Neural cell (in vitro differentiated cells): ENCODE results near the gene CTRB1. TPM values are rescaled to one million over a fixed set of nuclear protein-coding genes. Genes with fewer than 3 reads are reported as not detected.
"Not testable (repeated sequence)": the region's sequence is repeated elsewhere in the genome, so short reads cannot be mapped to it uniquely, and the experiment has no call there.

Experiments used
- H2AFZ ChIP-seq: fragments of 200-600, 300-800 bp; sonication (generic), shearing (Covaris generic); 2 replicates; pipeline ENCODE4 v1.6.0; 2014; ENCODE audit warnings: low read depth, mild to moderate bottlenecking, antibody characterized with exemption, low read length, moderate library complexity
- H3F3A ChIP-seq: fragments of 200-600 bp; shearing (Covaris generic); 2 replicates; pipeline ENCODE4 v1.6.1; 2016; ENCODE audit warnings: mild to moderate bottlenecking, moderate library complexity, mixed read lengths, antibody characterized with exemption, low read length; ENCODE audit not compliant: insufficient read depth, poor library complexity, severe bottlenecking
- H3K27ac ChIP-seq: fragments of 200-600, 300-800 bp; sonication (generic), shearing (Covaris generic); 2 replicates; pipeline ENCODE4 v1.5.1; 2014; ENCODE audit warnings: mild to moderate bottlenecking, low read length, moderate library complexity
- H3K27me3 ChIP-seq: fragments of 300-800, 200-600 bp; sonication (generic), shearing (Covaris generic); 2 replicates; pipeline ENCODE4 v1.6.0; 2014; ENCODE audit warnings: mild to moderate bottlenecking, low read depth, low read length, moderate library complexity; ENCODE audit not compliant: insufficient read depth
- H3K36me3 ChIP-seq: fragments of 300-800, 200-600 bp; sonication (generic), shearing (Covaris generic); 2 replicates; pipeline ENCODE4 v1.5.1; 2014; ENCODE audit warnings: mild to moderate bottlenecking, antibody characterized with exemption, low read length, moderate library complexity; ENCODE audit not compliant: insufficient read depth
- H3K4me2 ChIP-seq: fragments of 300-800, 200-600 bp; sonication (generic), shearing (Covaris generic); 2 replicates; pipeline ENCODE4 v1.6.0; 2014; ENCODE audit warnings: mild to moderate bottlenecking, low read length
- H3K4me3 ChIP-seq: fragments of 300-800, 200-600 bp; sonication (generic), shearing (Covaris generic); 2 replicates; pipeline ENCODE4 v1.5.1; 2014; ENCODE audit warnings: mild to moderate bottlenecking, low read length, moderate library complexity
- H3K79me2 ChIP-seq: fragments of 200-600 bp; shearing (Covaris generic); replicated peaks from 2 replicates; pipeline ENCODE4 v1.6.0; 2014; ENCODE audit warnings: mild to moderate bottlenecking, low read length, moderate library complexity; ENCODE audit not compliant: insufficient read depth
- H3K9ac ChIP-seq: fragments of 300-800, 200-600 bp; sonication (generic), shearing (Covaris generic); 2 replicates; pipeline ENCODE4 v1.6.1; 2016; ENCODE audit warnings: mild to moderate bottlenecking, low read length, mixed read lengths
- H3K9me2 ChIP-seq: fragments of 200-600 bp; shearing (Covaris generic); 2 replicates; pipeline ENCODE4 v1.6.1; 2016; ENCODE audit warnings: mild to moderate bottlenecking, low read length, mixed read lengths; ENCODE audit not compliant: insufficient read depth
- H3K9me3 ChIP-seq: fragments of 200-600, 300-800 bp; sonication (generic), shearing (Covaris generic); 2 replicates; pipeline ENCODE4 v1.6.1; 2016; ENCODE audit warnings: mild to moderate bottlenecking, mixed run types, low read length, moderate library complexity, mixed read lengths
- H4K20me1 ChIP-seq: fragments of 200-600 bp; shearing (Covaris generic); 2 replicates; pipeline ENCODE4 v1.6.1; 2016; ENCODE audit warnings: mild to moderate bottlenecking, mixed run types; ENCODE audit not compliant: insufficient read depth
- CTCF ChIP-seq: fragments of 450-650 bp; IDR thresholded peaks from 2 replicates; pipeline ENCODE4 v1.5.1; 2014; ENCODE audit warnings: antibody characterized with exemption, mild to moderate bottlenecking, moderate library complexity; ENCODE audit not compliant: poor library complexity, severe bottlenecking
- EP300 ChIP-seq: fragments of 450-650 bp; conservative IDR thresholded peaks from 2 replicates; pipeline ENCODE4 v1.6.1; 2014; ENCODE audit warnings: antibody characterized with exemption, mild to moderate bottlenecking, moderate library complexity; ENCODE audit not compliant: poor library complexity, severe bottlenecking
- EZH2 ChIP-seq: fragments of 200-600, 300-800 bp; shearing (Covaris generic), sonication (generic); IDR thresholded peaks from 2 replicates; pipeline ENCODE4 v1.6.1; 2014; ENCODE audit warnings: antibody characterized with exemption, low read length, borderline replicate concordance, mild to moderate bottlenecking; ENCODE audit not compliant: insufficient read depth, poor library complexity, severe bottlenecking
- MXI1 ChIP-seq: fragments of 450-650 bp; conservative IDR thresholded peaks from 2 replicates; pipeline ENCODE4 v1.6.1; 2014; ENCODE audit warnings: antibody characterized with exemption, mild to moderate bottlenecking; ENCODE audit not compliant: poor library complexity, severe bottlenecking
- POLR2AphosphoS5 ChIP-seq: IDR thresholded peaks from 2 replicates; pipeline ENCODE4 v1.6.1; 2012
- RAD21 ChIP-seq: fragments of 450-650 bp; conservative IDR thresholded peaks from 2 replicates; pipeline ENCODE4 v1.6.1; 2014; ENCODE audit warnings: antibody characterized with exemption, mild to moderate bottlenecking, moderate library complexity
- REST ChIP-seq: IDR thresholded peaks from 2 replicates; pipeline ENCODE4 v1.6.1; 2012; ENCODE audit warnings: borderline replicate concordance
- SMC3 ChIP-seq: fragments of 450-650 bp; conservative IDR thresholded peaks from 2 replicates; pipeline ENCODE4 v1.6.1; 2014; ENCODE audit warnings: antibody characterized with exemption, mild to moderate bottlenecking, moderate library complexity; ENCODE audit not compliant: poor library complexity
- TAF1 ChIP-seq: IDR thresholded peaks from 2 replicates; pipeline ENCODE4 v1.6.1; 2012; ENCODE audit warnings: low read depth
- polyA plus RNA-seq: library from polyadenylated mRNA; depleted of rRNA; stranded (reverse); fragments of >200 nt; gene quantifications from 2 replicates; pipeline ENCODE4 v1.2.3, GENCODE V29; 2014

The CTRB1 gene
- polyA plus RNA-seq, 1 donor from 2014 or later = not detected

GRCh38 chr16:75266738-75267630 is 48.2 kb downstream of the CTRB1 start:
- TF ChIP-seq EZH2 = no peak
- no peak for TF ChIP-seq REST
- no peak for TF ChIP-seq SMC3
- TF ChIP-seq CTCF = no peak
- no peak for TF ChIP-seq EP300
- no peak for TF ChIP-seq POLR2AphosphoS5
- no peak for TF ChIP-seq MXI1
- TF ChIP-seq RAD21 = no peak
- no peak for TF ChIP-seq TAF1
- no peaks in the 10 kb centered on the region for H3K9me2 ChIP-seq
- H3K4me2 ChIP-seq = peak overlapping the region; percentile 51
- H3F3A ChIP-seq = no peaks in the 10 kb centered on the region
- H3K9me3 ChIP-seq = no peaks in the 10 kb centered on the region
- no peaks in the 10 kb centered on the region for H3K36me3 ChIP-seq
- H3K27me3 ChIP-seq = no peaks in the 10 kb centered on the region
- peak overlapping the region; percentile 95 for H3K4me3 ChIP-seq
- peaks cover 40% of the 10 kb centered on the region for H3K79me2 ChIP-seq
- no peak overlapping the region for H3K27ac ChIP-seq
- H3K9ac ChIP-seq = peak overlapping the region; percentile 94
- H2AFZ ChIP-seq = no peak overlapping the region
- no peaks in the 10 kb centered on the region for H4K20me1 ChIP-seq

- Histone ChIP-seq H3K79me2 (peaks cover 33% of the 10 kb centered on the region), H3K27ac (no peak overlapping the region), H3K4me2 (no peak overlapping the region), H3K9ac (no peak overlapping the region), H3K4me3 (no peak overlapping the region), H3K9me3 (no peaks in the 10 kb centered on the region), H4K20me1 (no peaks in the 10 kb centered on the region), H2AFZ (no peak overlapping the region), H3F3A (no peaks in the 10 kb centered on the region), H3K27me3 (no peaks in the 10 kb centered on the region), H3K9me2 (no peaks in the 10 kb centered on the region), H3K36me3 (no peaks in the 10 kb centered on the region)
- TF ChIP-seq MXI1 = no peak
- TF ChIP-seq EP300 = no peak
- TF ChIP-seq CTCF = no peak
- no peak for TF ChIP-seq EZH2
- TF ChIP-seq REST = no peak
- no peak for TF ChIP-seq POLR2AphosphoS5
- no peak for TF ChIP-seq RAD21
- TF ChIP-seq TAF1 = no peak
- no peak for TF ChIP-seq SMC3
Measured at GRCh38 chr16:75267631-75268264, 49.0 kb downstream of the CTRB1 start.

GRCh38 chr16:75269358-75269757 is 50.6 kb downstream of the CTRB1 start:
- H3K27ac ChIP-seq, H3F3A ChIP-seq, H3K9me2 ChIP-seq, H2AFZ ChIP-seq, H4K20me1 ChIP-seq, H3K9me3 ChIP-seq, H3K4me3 ChIP-seq, H3K9ac ChIP-seq, H3K4me2 ChIP-seq, H3K36me3 ChIP-seq, H3K27me3 ChIP-seq: not testable (repeated sequence)
- peaks cover 21% of the 10 kb centered on the region for H3K79me2 ChIP-seq
